IMR-90 (cell line): ENCODE measurements around the gene SIKE1. TPM values are rescaled to one million over a fixed set of nuclear protein-coding genes. Genes with fewer than 3 reads are reported as not detected.
"Not testable (repeated sequence)": the region's sequence is repeated elsewhere in the genome, so short reads cannot be mapped to it uniquely, and the experiment has no call there.

Source experiments
- ATAC-seq: fragments of 200-7000 bp; cut with Tn5 transposase; 2 replicates; pipeline ENCODE4 v1.9.1; 2020; ENCODE audit warnings: low read depth, mild to moderate bottlenecking, moderate library complexity
- BruUV-seq: library from RNA; stranded (reverse); fragments of 400-500 nt; replicated peaks from 2 replicates; lab custom pipeline; 2021; lab: Mats Ljungman, UMichigan
- CTCF ChIA-PET: fragments of 300-600 bp; formaldehyde crosslinking; extraction: SDS; loops from one replicate; lab custom pipeline; 2021; ENCODE audit warnings: antibody characterized with exemption; lab: Yijun Ruan, JAX
- POLR2A ChIA-PET: fragments of 300-600 bp; sonication (Branson Sonifier 250); formaldehyde crosslinking; loops from one replicate; lab custom pipeline; 2022; ENCODE audit warnings: antibody characterized with exemption; ENCODE audit not compliant: unreplicated experiment; lab: Charles Lee
- DNase-seq: peaks from one replicate; pipeline ENCODE4 v3.0.0; 2013
- H2AFZ ChIP-seq: replicated peaks from 2 replicates; pipeline ENCODE3; 2013; ENCODE audit warnings: low read length, mild to moderate bottlenecking; ENCODE audit not compliant: poor library complexity
- H2AK5ac ChIP-seq: 2 replicates; pipeline ENCODE4 v1.6.1; 2013; ENCODE audit warnings: low read depth, low read length, inconsistent platforms
- H2AK9ac ChIP-seq: replicated peaks from 2 replicates; pipeline ENCODE3; 2013; ENCODE audit warnings: mild to moderate bottlenecking, low read depth, low read length, moderate library complexity; ENCODE audit not compliant: poor library complexity
- H2BK120ac ChIP-seq: 2 replicates; pipeline ENCODE4 v1.6.1; 2013; ENCODE audit warnings: low read depth, low read length, inconsistent platforms
- H2BK15ac ChIP-seq: 3 replicates; pipeline ENCODE4 v1.6.1; 2013; ENCODE audit warnings: low read depth, low read length, inconsistent platforms
- H2BK20ac ChIP-seq: 2 replicates; pipeline ENCODE4 v1.6.1; 2013; ENCODE audit warnings: low read depth, mild to moderate bottlenecking, inconsistent platforms, low read length, moderate library complexity
- H2BK5ac ChIP-seq: 2 replicates; pipeline ENCODE4 v1.6.1; 2013; ENCODE audit warnings: mild to moderate bottlenecking, low read depth, low read length, inconsistent platforms; ENCODE audit not compliant: poor library complexity, severe bottlenecking
- H3K14ac ChIP-seq: replicated peaks from 2 replicates; pipeline ENCODE4 v1.6.1; 2013; ENCODE audit warnings: low read depth, low read length, inconsistent platforms
- H3K18ac ChIP-seq: 2 replicates; pipeline ENCODE4 v1.6.1; 2013; ENCODE audit warnings: low read depth, low read length, control low read depth
- H3K23ac ChIP-seq: 2 replicates; pipeline ENCODE4 v1.6.1; 2013; ENCODE audit warnings: low read depth, low read length, inconsistent platforms
- H3K27ac ChIP-seq: 2 replicates; pipeline ENCODE4 v1.5.1; 2013; ENCODE audit warnings: mild to moderate bottlenecking, control low read depth, low read length; ENCODE audit not compliant: insufficient read depth
- H3K27me3 ChIP-seq: 2 replicates; pipeline ENCODE4 v1.6.1; 2013; ENCODE audit warnings: low read length; ENCODE audit not compliant: control insufficient read depth, insufficient read depth
- H3K36me3 ChIP-seq: 2 replicates; pipeline ENCODE4 v1.6.1; 2013; ENCODE audit warnings: low read length, mixed read lengths; ENCODE audit not compliant: control insufficient read depth, insufficient read depth
- H3K4ac ChIP-seq: 2 replicates; pipeline ENCODE4 v1.6.1; 2013; ENCODE audit warnings: low read depth, low read length, inconsistent platforms
- H3K4me1 ChIP-seq: 2 replicates; pipeline ENCODE4 v1.6.1; 2013; ENCODE audit warnings: low read length, mixed read lengths; ENCODE audit not compliant: control insufficient read depth, insufficient read depth
- H3K4me2 ChIP-seq: 2 replicates; pipeline ENCODE4 v1.6.1; 2013; ENCODE audit warnings: low read depth, mild to moderate bottlenecking, control low read depth, low read length, moderate library complexity
- H3K4me3 ChIP-seq: 2 replicates; pipeline ENCODE4 v1.5.1; 2013; ENCODE audit warnings: low read depth, mild to moderate bottlenecking, control low read depth, low read length, moderate library complexity; ENCODE audit not compliant: insufficient read depth
- H3K56ac ChIP-seq: 2 replicates; pipeline ENCODE4 v1.6.1; 2013; ENCODE audit warnings: low read length, inconsistent platforms; ENCODE audit not compliant: insufficient read depth; ENCODE audit errors: extremely low read depth
- H3K79me1 ChIP-seq, 2 experiments: 2 replicates each; pipeline ENCODE4 v1.6.1; 2013; ENCODE audit warnings: low read length in 2 of 2, inconsistent platforms in 1 of 2, low read depth in 1 of 2
- H3K9ac ChIP-seq: 2 replicates; pipeline ENCODE4 v1.6.1; 2013; ENCODE audit warnings: low read depth, low read length, control low read depth
- H3K9me1 ChIP-seq: 2 replicates; pipeline ENCODE4 v1.6.1; 2013; ENCODE audit warnings: low read length, inconsistent platforms; ENCODE audit not compliant: insufficient read depth
- H3K9me3 ChIP-seq: 2 replicates; pipeline ENCODE4 v1.6.1; 2013; ENCODE audit warnings: low read length; ENCODE audit not compliant: control insufficient read depth, insufficient read depth
- H4K20me1 ChIP-seq: 2 replicates; pipeline ENCODE4 v1.6.1; 2013; ENCODE audit warnings: low read length, inconsistent platforms; ENCODE audit not compliant: insufficient read depth
- H4K5ac ChIP-seq: 2 replicates; pipeline ENCODE4 v1.6.1; 2013; ENCODE audit warnings: mild to moderate bottlenecking, low read depth, low read length, control low read depth
- H4K8ac ChIP-seq, 2 experiments: 2 replicates each; pipeline ENCODE4 v1.6.1; 2013; ENCODE audit warnings: low read depth in 2 of 2, low read length in 2 of 2, control low read depth in 1 of 2, inconsistent platforms in 1 of 2
- H4K91ac ChIP-seq: 2 replicates; pipeline ENCODE4 v1.6.1; 2013; ENCODE audit warnings: low read depth, low read length, inconsistent platforms; ENCODE audit not compliant: insufficient read depth
- WGBS, 2 experiments: methylation state at CpG; one replicate each; pipeline versions ENCODE4 v1.1.5 to v1.1.7; 2013; ENCODE audit warnings: missing lambda C conversion rate in 2 of 2; ENCODE audit not compliant: insufficient read length in 1 of 2; ENCODE audit errors: extremely low coverage in 2 of 2; 5-methylcytosine and 5-hydroxymethylcytosine counted together
- dilution Hi-C: fragments of 300-500 bp; cut with HindIII; formaldehyde crosslinking; loops from one replicate; pipeline ENCODE4 v1.14.3; 2018; ENCODE audit warnings: low sequenced_read_pairs; ENCODE audit not compliant: unreplicated experiment
- in situ Hi-C: fragments of 300-500 bp; cut with MboI; formaldehyde crosslinking; loops from 3 replicates; pipeline ENCODE4 v1.14.3; 2019; ENCODE audit warnings: low sequenced_read_pairs, inconsistent platforms, mixed read lengths
- intact Hi-C: fragments of 100-400 bp; cut with micrococcal nuclease; formaldehyde crosslinking; loops from 2 replicates; pipeline ENCODE4 v1.10.0; 2022
- polyA plus RNA-seq, 3 experiments: library from polyadenylated mRNA; depleted of rRNA; stranded (reverse); fragments of >200 nt; gene quantifications; 2 replicates each; pipeline ENCODE4 v1.2.3, GENCODE V29; 2012; ENCODE audit warnings: low replicate concordance in 1 of 3
- total RNA-seq: library from RNA; depleted of rRNA; stranded (reverse); fragments of >200 nt; gene quantifications from 2 replicates; pipeline ENCODE4 v1.2.3, GENCODE V29; 2012
- TF ChIP-seq, protein P1 (sequence below): fragments of 150-350 bp; IDR thresholded peaks from 2 replicates; pipeline ENCODE4 v1.6.1; 2017; ENCODE audit warnings: mild to moderate bottlenecking, antibody characterized with exemption, low read length, low read depth
- TF ChIP-seq, protein P2 (sequence below): conservative IDR thresholded peaks from 2 replicates; pipeline ENCODE4 v1.5.1; 2012; ENCODE audit warnings: mild to moderate bottlenecking, low read depth, low read length, improper control_type of control experiment

Gene SIKE1
- total and polyA plus RNA-seq, 2 of the 4 experiments (the other 2 are of a cell fraction) = 20.9 to 49.1 TPM

DNA sequence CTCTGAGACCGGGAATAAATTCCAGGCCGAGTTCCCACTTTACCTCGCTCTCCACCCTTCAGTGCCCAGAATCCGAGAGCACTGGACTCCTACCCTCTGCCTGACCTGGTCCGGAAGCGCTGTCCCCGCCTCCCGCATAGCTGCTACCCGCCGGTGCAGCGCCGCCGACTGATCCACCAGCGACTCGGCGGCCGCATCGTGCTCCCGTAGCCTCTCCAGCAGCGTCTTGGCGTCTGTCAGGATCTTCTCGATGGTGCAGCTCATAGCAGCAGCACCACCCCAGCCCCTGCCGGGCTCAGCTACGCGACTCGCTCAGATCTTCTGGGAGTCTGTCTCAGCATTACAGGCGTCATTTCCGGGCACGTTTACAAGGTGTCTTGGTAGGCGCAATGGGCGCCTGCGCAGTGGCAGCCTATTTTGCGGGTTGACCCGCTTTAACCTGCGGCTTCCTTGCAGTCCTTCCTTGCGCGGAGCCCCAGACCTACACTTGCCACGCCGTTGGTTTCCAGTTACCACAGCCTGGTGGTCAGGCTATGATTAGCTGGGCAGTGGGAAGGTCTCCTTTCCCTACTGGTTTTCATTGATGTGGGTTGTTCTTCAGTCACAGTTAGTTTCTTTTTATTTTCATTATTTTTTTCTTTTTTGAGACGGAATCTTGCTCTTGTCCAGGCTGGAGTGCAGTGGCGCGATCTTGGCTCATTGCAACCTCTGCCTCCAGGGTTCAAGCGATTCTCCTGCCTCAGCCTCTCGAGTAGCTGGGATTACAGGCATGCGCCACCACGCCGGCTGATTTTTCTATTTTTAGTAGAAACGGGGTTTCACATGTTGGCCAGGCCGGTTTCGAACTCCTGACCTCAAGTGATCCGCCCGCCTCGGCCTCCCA is at the start of gene SIKE1 (continued):
- TF ChIP-seq, protein P1, sequence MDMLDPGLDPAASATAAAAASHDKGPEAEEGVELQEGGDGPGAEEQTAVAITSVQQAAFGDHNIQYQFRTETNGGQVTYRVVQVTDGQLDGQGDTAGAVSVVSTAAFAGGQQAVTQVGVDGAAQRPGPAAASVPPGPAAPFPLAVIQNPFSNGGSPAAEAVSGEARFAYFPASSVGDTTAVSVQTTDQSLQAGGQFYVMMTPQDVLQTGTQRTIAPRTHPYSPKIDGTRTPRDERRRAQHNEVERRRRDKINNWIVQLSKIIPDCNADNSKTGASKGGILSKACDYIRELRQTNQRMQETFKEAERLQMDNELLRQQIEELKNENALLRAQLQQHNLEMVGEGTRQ = no peak
- TF ChIP-seq, protein P2, sequence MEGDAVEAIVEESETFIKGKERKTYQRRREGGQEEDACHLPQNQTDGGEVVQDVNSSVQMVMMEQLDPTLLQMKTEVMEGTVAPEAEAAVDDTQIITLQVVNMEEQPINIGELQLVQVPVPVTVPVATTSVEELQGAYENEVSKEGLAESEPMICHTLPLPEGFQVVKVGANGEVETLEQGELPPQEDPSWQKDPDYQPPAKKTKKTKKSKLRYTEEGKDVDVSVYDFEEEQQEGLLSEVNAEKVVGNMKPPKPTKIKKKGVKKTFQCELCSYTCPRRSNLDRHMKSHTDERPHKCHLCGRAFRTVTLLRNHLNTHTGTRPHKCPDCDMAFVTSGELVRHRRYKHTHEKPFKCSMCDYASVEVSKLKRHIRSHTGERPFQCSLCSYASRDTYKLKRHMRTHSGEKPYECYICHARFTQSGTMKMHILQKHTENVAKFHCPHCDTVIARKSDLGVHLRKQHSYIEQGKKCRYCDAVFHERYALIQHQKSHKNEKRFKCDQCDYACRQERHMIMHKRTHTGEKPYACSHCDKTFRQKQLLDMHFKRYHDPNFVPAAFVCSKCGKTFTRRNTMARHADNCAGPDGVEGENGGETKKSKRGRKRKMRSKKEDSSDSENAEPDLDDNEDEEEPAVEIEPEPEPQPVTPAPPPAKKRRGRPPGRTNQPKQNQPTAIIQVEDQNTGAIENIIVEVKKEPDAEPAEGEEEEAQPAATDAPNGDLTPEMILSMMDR = no peak; the same call in 1 of the 2 replicates

DNA sequence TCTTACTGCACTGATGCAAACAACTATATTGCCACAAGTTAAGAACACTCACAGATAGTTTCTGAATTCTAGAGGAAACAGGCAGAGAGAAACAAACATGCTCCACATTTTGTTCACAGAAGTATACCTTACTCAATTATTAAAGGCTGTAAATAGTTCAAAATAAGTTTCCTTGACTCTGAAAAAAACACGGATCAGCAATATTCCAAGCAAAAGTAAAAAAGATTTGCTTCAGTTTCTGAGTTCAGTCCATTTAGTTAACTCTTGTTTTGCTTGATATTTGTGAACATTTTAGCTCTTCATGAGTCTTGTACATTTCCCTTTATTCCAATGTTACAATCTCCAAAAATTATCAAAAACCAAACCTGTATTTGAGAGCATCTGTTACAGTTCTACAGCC is 49.6 kb upstream of the SIKE1 start:
- intact Hi-C loops, dilution Hi-C loops, BruUV-seq: not testable (repeated sequence)

More for the DNA sequence above, 49.6 kb upstream of the SIKE1 start:
- H4K20me1 ChIP-seq, H3K4ac ChIP-seq, H3K9ac ChIP-seq, H3K27ac ChIP-seq, H2AFZ ChIP-seq, H2BK5ac ChIP-seq, H3K18ac ChIP-seq, POLR2A ChIA-PET, H2AK9ac ChIP-seq, H3K56ac ChIP-seq, H3K36me3 ChIP-seq, H4K5ac ChIP-seq, H3K4me3 ChIP-seq, H2BK120ac ChIP-seq, H3K9me1 ChIP-seq, H2BK20ac ChIP-seq, H4K8ac ChIP-seq, H3K4me1 ChIP-seq, H4K91ac ChIP-seq, H2AK5ac ChIP-seq, DNase-seq, H3K9me3 ChIP-seq, H3K23ac ChIP-seq, ATAC-seq, H3K4me2 ChIP-seq, H2BK15ac ChIP-seq, H3K27me3 ChIP-seq, H3K14ac ChIP-seq, H3K79me1 ChIP-seq, CTCF ChIA-PET, in situ Hi-C loops: not testable (repeated sequence)
- no CpG with 5 or more reads among the region's 1 CpG for WGBS, 2 experiments
